ENCODE data around the gene SAMD14. TPM values are rescaled to one million over a fixed set of nuclear protein-coding genes. Genes with fewer than 3 reads are reported as not detected.

Gene SAMD14
- total RNA-seq, 1 donor from 2014 or later: 8.7 TPM

- H3K9ac ChIP-seq: no peak overlapping the region
- H3K9me3 Mint-ChIP-seq: no peaks in the 10 kb centered on the region
- H3K27me3 Mint-ChIP-seq (ENCODE audit: insufficient read depth, low read depth): peaks cover 11% of the 10 kb centered on the region
- no peaks in the 10 kb centered on the region for H3K9me3 ChIP-seq (ENCODE audit: low read depth)
- no peaks in the 10 kb centered on the region for H3K79me2 ChIP-seq (ENCODE audit: low read depth)
- H3K4me2 ChIP-seq: no peak overlapping the region
- H3K27me3 ChIP-seq: no peaks in the 10 kb centered on the region
- H3F3A ChIP-seq (ENCODE audit: low read depth): peaks cover 16% of the 10 kb centered on the region
- H3K36me3 ChIP-seq: no peaks in the 10 kb centered on the region
- H3K4me3 Mint-ChIP-seq: no peak overlapping the region
- no peak overlapping the region for H3K4me3 ChIP-seq
- H2AFZ ChIP-seq (replicated peaks): no peak overlapping the region
- H3K27ac Mint-ChIP-seq: no peak overlapping the region
- no peaks in the 10 kb centered on the region for H3K4me1 Mint-ChIP-seq
- H3K36me3 Mint-ChIP-seq: no peaks in the 10 kb centered on the region
- no peak for TF ChIP-seq EZH2phosphoT487 (IDR thresholded peaks at IDR 0.05)
- no peak for TF ChIP-seq CTCF (IDR thresholded peaks at IDR 0.05)
- TF ChIP-seq EZH2 (IDR thresholded peaks at IDR 0.05): no peak
- DNase-seq (ENCODE audit: low spot score): no peak
- no peak overlapping the region for H3K27ac ChIP-seq
- H3K4me1 ChIP-seq: peaks cover 5% of the 10 kb centered on the region
- no peaks in the 10 kb centered on the region for H4K20me1 ChIP-seq (ENCODE audit: low read depth)
These were observed 42.0 kb downstream of the SAMD14 start for GRCh38 chr17:50087912-50088405.

- no peaks in the 10 kb centered on the region for H3K4me1 Mint-ChIP-seq
- Histone ChIP-seq H3K36me3 (no peaks in the 10 kb centered on the region), H3K4me3 (no peak overlapping the region), H3K27me3 (no peaks in the 10 kb centered on the region), H3K9ac (no peak overlapping the region), H3F3A (ENCODE audit: low read depth) (peaks cover 16% of the 10 kb centered on the region), H3K27ac (no peak overlapping the region), H3K9me3 (ENCODE audit: low read depth) (no peaks in the 10 kb centered on the region), H3K4me1 (peaks cover 5% of the 10 kb centered on the region), H4K20me1 (ENCODE audit: low read depth) (no peaks in the 10 kb centered on the region), H2AFZ (replicated peaks) (no peak overlapping the region), H3K4me2 (no peak overlapping the region), H3K79me2 (ENCODE audit: low read depth) (no peaks in the 10 kb centered on the region)
- no peak for TF ChIP-seq EZH2 (IDR thresholded peaks at IDR 0.05)
- no peak for TF ChIP-seq EZH2phosphoT487 (IDR thresholded peaks at IDR 0.05)
- TF ChIP-seq CTCF (IDR thresholded peaks at IDR 0.05): peak; percentile 96
- no peaks in the 10 kb centered on the region for H3K9me3 Mint-ChIP-seq
- peak; percentile 79 for DNase-seq (ENCODE audit: low spot score)
- H3K27me3 Mint-ChIP-seq (ENCODE audit: insufficient read depth, low read depth): peaks cover 11% of the 10 kb centered on the region
- no peak overlapping the region for H3K4me3 Mint-ChIP-seq
- H3K36me3 Mint-ChIP-seq: no peaks in the 10 kb centered on the region
- no peak overlapping the region for H3K27ac Mint-ChIP-seq
These were observed 42.6 kb downstream of the SAMD14 start for GRCh38 chr17:50087246-50087911.

- H4K20me1 ChIP-seq (ENCODE audit: low read depth): no peaks in the 10 kb centered on the region
- H3K36me3 ChIP-seq: no peaks in the 10 kb centered on the region
- TF ChIP-seq EZH2 (IDR thresholded peaks at IDR 0.05) (no peak), CTCF (IDR thresholded peaks at IDR 0.05) (no peak), EZH2phosphoT487 (IDR thresholded peaks at IDR 0.05) (no peak)
- H3K4me3 ChIP-seq: no peak overlapping the region
- H2AFZ ChIP-seq (replicated peaks): no peak overlapping the region
- no peaks in the 10 kb centered on the region for H3K9me3 Mint-ChIP-seq
- no peaks in the 10 kb centered on the region for H3K36me3 Mint-ChIP-seq
- H3K4me2 ChIP-seq: no peak overlapping the region
- no peaks in the 10 kb centered on the region for H3K79me2 ChIP-seq (ENCODE audit: low read depth)
- H3K27me3 ChIP-seq: no peaks in the 10 kb centered on the region
- H3K4me1 Mint-ChIP-seq: no peaks in the 10 kb centered on the region
- no peaks in the 10 kb centered on the region for H3K9me3 ChIP-seq (ENCODE audit: low read depth)
- H3K4me1 ChIP-seq: no peaks in the 10 kb centered on the region
- no peak overlapping the region for H3K9ac ChIP-seq
- H3K27me3 Mint-ChIP-seq (ENCODE audit: insufficient read depth, low read depth): peaks cover 3% of the 10 kb centered on the region
- H3K27ac ChIP-seq: no peak overlapping the region
- H3F3A ChIP-seq (ENCODE audit: low read depth): peaks cover 16% of the 10 kb centered on the region
- DNase-seq (ENCODE audit: low spot score): no peak
- no peak overlapping the region for H3K4me3 Mint-ChIP-seq
- H3K27ac Mint-ChIP-seq: no peak overlapping the region
These were observed 48.2 kb downstream of the SAMD14 start for GRCh38 chr17:50081757-50082156.
